Astrocyte of the hippocampus (primary cell): ENCODE results near the gene COX5B.
"Not testable (repeated sequence)": the region's sequence is repeated elsewhere in the genome, so short reads cannot be mapped to it uniquely, and the experiment has no call there.

ENCODE experiments used
- DNase-seq: peaks from one replicate; pipeline ENCODE4 v3.0.0; 2011; ENCODE audit warnings: low read depth, low spot score

COX5B gene, protein sequence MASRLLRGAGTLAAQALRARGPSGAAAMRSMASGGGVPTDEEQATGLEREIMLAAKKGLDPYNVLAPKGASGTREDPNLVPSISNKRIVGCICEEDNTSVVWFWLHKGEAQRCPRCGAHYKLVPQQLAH

GRCh38 chr2:97645695-97646629 lies at the start of gene COX5B:
COX5B (plus strand) TSS chr2:97646062; CDS start chr2:97646087, 25 bp downstream.
- DNase-seq = peak; percentile 99

GRCh38 chr2:97596180-97596579 lies 49.7 kb upstream of the COX5B start:
- DNase-seq = not testable (repeated sequence)

DNA sequence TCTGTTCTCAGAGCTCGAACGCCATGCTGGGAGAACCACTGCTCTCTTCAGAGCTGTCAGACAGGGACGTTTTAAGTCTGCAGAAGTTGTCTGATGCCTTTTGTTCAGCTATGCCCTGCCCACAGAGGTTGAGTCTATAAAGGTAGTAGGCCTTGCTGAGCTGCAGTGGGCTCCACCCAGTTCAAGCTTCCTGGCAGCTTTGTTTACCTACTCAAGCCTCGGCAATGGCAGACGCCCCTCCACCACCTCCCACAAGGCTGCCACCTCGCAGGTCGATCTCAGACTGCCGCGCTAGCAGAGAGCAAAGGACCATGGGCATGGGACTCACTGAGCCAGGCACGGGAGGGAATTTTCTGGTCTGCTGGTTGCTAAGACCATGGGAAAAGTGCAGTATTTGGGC lies 44.3 kb upstream of the COX5B start:
- not testable (repeated sequence) for DNase-seq

DNA sequence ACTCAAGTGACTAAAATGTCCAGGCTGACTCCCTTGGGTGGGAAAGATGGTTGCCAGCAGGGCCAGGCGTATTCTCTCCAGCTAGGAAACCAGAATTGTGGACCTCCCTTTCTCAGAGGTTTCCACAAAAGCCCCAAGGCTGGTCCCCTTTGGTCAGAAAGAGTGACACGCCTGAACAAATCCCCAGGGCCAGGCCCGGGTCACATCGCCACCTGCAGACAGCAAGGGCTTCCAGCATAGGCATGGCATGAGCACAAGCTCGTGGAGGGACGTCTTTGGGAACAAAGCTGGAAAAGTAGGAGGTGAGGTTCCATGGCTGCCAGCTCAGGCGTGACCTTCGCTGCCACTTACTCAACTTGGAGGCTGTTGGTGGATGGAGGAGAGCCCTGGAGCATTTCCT lies 40.8 kb upstream of the COX5B start:
- not testable (repeated sequence) for DNase-seq

DNA sequence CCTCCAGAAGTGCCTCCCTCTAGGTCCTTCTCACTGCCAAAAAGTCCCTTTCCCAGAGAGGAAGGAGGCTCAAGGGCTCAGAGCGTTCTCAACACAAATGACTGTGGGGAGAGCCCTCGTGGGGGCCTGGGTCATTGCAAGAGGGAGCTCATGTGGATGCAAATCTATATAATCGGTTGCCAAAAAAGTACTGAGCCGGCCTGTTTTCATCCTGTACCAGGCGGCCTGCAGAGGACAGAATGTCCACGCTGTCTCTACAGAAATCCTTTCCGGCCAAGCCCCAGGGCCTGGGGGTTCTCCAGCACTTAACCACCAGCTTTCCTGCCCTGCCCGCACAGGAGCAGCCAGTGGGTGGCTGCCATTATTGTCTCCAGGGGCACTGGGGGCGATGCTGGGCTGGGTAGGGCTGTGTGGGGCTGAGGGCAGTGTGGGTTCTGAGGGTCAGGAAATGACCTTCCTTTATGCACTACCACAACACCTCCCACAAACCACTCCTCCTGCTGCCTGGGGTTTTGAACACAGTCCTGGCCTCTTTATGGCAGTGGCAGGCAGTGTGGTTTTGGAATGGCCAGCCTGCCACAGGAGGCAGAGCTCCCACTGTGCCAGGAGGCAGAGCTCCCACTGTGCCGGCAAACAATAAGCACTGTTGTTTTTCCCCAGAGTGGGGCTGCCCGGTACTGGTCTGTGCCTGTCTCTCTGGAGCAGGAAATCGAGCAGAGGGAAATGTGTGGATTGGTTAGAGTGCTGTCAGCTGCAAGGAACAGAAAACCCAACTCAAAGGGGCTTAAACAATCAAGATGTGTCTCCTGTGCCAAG lies 40.1 kb upstream of the COX5B start:
- not testable (repeated sequence) for DNase-seq

- not testable (repeated sequence) for DNase-seq
These were observed 37.1 kb upstream of the COX5B start for GRCh38 chr2:97608745-97609144.

GRCh38 chr2:97611895-97612294 lies 34.0 kb upstream of the COX5B start:
- DNase-seq = not testable (repeated sequence)

GRCh38 chr2:97615746-97616145 lies 30.1 kb upstream of the COX5B start:
- DNase-seq = not testable (repeated sequence)

DNA sequence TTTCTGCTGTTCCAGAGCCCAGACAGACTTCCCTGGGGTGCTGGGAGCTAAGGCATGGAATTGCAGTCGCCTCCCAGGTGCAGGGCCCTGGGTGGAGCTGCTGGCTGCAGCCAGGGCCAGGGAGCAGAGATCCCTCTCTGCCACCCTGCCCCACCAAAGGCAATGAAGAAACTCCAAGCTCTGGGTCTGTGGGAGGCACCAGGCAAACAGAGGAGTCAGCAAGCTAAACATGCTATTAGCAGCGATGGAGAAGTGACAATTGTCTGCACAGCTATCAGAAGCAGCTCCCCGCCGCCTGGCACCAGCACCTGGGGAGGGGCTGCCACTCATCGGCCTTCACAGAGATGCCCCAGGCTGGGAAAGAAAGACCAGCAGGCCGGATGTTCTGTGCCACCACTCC lies 28.0 kb upstream of the COX5B start:
- no peak for DNase-seq

DNA sequence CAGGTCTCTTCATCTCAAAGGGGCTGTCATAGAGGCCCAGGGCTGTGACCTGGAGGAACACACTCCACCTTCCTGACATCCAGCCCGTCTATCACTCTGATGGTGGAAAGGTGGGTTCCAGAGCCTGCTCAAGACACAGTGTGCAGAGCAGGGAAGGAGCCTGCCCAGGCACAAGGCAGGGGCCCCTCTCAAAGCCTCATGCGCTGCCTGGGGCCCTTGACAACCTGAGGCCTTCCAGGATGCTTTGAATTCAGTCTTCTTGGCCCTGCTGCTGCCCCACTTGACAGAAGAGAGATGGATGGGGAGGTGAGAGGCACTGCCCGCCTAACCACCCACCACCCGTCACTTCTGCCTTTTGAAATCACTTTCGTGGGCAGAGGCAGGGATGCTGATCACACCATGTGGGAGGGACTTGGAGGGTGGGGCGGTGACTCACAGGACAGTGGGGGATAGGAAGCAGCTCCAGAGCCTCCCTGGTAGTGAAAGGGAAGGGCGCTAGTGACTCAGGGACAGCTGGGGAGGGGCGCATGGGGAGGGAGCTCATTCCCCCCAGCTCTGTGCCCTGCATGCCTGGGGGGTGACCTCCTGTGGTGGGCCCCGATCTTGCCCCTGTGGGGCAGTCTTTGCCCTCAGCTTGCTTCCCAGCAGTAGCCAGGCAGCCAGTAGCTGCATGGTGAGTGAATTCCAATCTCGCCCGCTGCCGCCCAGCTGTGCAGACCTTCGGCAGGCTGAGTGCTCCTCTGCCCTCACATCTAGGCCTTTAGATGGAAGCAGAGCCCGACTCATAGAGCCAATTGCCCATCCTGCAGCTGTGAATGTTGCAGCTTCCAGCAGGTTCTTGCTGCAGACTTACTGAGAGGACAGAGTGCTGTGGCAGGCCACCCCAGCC lies 26.7 kb upstream of the COX5B start:
- DNase-seq = peak; percentile 5

DNA sequence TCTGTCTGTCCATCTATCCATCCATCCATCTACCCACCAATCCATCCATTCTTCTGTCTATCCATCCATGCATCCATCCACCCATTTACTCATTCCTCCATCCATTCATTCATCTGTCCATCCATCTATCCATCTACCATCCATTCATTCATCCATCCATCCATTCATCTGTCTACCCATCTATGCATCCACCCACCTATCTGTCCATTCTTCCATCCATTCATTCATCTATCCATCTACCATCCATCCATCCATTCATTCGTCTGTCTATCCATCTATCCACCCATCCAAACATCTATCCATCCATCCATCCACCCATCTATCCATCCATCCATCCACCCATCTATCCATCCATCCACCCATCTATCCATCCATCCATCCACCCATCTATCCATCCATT lies 25.4 kb upstream of the COX5B start:
- DNase-seq = not testable (repeated sequence)

DNA sequence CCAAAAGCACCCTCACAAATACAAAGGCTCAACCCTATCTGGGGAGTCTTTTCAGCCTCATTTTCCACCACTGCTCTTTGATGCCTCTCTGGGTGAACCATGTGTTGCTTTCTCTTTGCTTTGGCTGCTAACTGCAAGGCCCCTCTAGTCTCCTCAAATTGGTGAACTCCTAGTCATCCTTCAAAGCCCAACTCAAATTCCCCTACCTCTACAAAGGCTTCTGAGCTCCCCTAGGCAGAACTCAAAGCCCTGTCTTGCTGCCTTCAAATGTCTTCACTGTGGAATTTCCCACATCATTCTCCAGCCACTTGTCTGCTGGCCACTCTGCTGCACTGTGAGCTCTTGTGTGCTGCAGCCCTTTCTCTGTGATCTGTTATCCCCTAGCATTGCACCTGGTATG lies 22.9 kb upstream of the COX5B start:
- not testable (repeated sequence) for DNase-seq

- DNase-seq = not testable (repeated sequence)
These were observed 20.4 kb upstream of the COX5B start for GRCh38 chr2:97625354-97626048.

GRCh38 chr2:97626049-97626430 lies 19.8 kb upstream of the COX5B start:
- not testable (repeated sequence) for DNase-seq

DNA sequence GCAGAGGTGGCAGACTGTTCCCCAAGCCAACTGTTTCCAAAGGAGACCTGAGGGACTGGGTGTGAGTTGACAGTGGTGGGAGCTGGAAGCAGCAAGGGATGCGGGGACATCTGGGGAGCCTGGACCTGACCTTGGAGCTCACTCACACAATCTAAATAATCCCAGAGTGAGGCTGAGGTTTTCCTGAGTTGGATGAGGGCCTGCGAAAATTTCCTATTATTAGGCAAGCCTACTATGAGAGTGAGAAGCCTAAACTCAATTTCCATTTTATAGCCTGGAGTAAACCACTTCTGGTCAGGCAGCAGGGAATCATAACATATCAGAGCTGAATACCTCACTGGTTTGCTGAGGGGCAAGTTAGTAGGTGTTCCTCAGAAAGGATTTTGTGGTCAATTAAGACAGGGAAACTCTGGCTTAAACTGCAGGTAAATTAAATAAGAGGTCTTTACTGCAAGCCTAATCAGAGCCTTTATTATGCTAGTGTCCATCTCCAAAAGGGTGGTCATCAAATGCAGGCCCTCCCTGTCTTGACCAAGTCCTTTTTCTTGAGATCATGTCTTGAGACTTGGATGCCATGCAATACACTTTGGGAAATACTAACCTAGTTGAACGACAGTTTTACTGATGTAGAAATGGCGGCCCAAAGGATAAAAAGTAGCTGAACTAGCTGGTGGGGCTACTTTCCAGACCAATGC lies 1.7 kb upstream of the COX5B start:
- no peak for DNase-seq

DNA sequence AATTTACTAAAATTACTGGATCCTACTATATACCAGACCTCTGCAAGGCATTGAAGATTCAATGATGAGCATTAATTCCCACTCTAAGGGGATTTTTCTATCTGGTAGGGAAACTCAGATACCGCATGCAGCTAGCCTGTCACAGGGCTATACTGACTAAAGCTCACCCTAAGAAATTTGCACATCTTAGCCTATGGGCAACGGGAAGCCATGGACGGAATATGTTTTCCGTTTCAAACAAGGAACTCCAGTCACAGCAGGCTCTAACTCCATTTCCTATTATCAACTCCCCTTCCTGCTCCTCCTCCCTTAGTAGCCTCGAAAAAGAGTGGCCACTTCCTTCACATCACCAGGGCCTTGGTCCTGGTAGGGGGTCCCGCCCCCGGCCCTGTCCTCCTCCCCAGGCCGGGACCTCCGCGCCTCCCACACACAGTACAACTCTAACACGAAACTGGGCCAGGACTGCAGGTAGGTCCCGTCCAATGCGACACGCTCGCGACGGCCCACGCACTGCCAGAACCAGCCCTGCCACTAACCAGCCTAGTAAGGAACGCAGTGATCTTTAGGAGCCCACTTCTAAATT lies 659 bp upstream of the COX5B start:
- no peak for DNase-seq

GRCh38 chr2:97646977-97647376 lies 1.1 kb downstream of the COX5B start:
- DNase-seq = no peak

DNA sequence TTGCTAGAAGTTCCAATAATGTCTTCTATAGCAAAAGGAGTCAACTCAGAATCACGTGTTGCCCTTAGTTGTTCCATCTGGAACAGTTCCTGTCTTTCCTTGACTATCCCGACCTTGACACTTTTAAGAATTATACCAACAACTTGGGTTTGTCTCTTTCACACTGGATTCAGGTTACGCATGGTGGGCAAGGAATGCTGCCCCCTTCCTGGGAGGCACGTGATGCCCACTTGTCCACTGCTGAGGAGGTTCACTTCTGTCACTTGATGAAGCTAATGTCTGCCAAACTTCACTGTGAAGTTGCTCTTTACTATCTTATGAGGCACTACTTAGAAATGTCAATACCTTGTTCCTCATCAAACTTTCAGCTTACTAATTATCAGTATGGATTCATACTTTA lies 5.3 kb downstream of the COX5B start:
- DNase-seq = no peak

DNA sequence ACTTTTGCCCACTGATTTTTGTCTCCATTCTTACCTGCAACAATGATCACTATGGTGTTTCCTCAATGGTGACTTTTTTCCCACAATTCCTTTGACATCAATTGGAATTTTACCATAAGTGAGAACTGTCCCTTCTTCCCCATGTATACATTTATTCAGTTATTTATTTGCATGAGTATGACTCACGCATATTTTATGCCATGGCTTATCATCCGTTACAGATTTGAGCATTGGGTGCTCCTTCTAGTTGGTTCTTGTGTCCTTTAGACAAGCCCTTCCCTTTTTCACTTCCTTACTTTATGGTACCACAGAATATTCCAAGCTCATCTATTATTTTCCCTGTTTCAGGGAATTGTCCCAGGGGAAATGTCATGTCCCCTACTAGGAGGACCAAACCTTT lies 7.6 kb downstream of the COX5B start:
- DNase-seq = no peak

GRCh38 chr2:97653874-97654273 lies 8.0 kb downstream of the COX5B start:
- DNase-seq = no peak
